ENCODE data around the gene COL6A2. TPM values are rescaled to one million over a fixed set of nuclear protein-coding genes. Genes with fewer than 3 reads are reported as not detected.

The COL6A2 gene
- total and polyA plus RNA-seq, 2 of the 13 experiments (the other 11 are each of a cell fraction or from before 2014, with no cell fraction given) = 0.07 to 0.41 TPM

DNA sequence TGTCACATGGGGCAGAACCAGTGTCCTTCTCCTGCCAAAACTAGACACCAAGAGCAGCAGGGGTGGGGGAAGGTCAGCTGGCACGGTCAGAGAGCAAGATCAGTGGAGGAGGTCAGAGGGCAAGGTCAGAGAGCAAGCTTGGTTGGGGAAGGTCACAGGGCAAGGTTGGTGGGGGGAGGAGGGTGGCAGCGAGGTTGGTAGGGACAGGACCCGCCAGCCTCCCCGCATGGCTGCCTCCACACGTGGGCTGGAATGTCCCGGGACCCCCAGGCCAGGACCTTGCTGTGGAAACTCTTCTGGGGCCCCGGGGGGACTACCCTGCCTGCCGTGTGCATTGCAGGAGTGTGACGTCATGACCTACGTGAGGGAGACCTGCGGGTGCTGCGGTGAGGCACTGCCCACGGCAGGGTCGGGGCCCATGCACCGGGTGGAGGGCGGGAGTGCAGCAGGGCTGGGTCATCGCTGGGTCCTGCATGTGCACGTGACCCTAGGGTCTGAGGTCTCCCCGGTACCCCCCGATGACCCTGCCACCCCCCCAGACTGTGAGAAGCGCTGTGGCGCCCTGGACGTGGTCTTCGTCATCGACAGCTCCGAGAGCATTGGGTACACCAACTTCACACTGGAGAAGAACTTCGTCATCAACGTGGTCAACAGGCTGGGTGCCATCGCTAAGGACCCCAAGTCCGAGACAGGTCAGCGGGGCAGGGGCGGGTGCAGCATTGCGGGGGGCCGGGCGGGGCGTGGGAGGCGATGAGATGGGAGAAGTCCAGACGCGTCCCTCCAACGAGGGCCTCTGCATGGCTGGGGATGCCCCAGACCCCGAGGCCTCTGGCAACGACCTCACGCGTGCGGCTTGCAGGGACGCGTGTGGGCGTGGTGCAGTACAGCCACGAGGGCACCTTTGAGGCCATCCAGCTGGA lies 27.3 kb downstream of the COL6A2 start (continued):
- peak; percentile 97 for TF ChIP-seq CREB1 (IDR thresholded peaks at IDR 0.05)
- TF ChIP-seq CREB1 (CRISPR knock-in tag; IDR thresholded peaks at IDR 0.05) = no peak
- TF ChIP-seq NR2C2 (CRISPR knock-in tag; IDR thresholded peaks at IDR 0.05; ENCODE audit: borderline replicate concordance) = peak; percentile 56
- TF ChIP-seq, protein P1, sequence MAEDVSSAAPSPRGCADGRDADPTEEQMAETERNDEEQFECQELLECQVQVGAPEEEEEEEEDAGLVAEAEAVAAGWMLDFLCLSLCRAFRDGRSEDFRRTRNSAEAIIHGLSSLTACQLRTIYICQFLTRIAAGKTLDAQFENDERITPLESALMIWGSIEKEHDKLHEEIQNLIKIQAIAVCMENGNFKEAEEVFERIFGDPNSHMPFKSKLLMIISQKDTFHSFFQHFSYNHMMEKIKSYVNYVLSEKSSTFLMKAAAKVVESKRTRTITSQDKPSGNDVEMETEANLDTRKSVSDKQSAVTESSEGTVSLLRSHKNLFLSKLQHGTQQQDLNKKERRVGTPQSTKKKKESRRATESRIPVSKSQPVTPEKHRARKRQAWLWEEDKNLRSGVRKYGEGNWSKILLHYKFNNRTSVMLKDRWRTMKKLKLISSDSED (CRISPR knock-in tag; IDR thresholded peaks at IDR 0.05) = no peak
- TF ChIP-seq NR2F2 (IDR thresholded peaks at IDR 0.05; ENCODE audit: borderline replicate concordance, low read depth) = no peak; the same call in 1 of the 2 replicates
- no peak for TF ChIP-seq ZSCAN20 (CRISPR knock-in tag; IDR thresholded peaks at IDR 0.05; ENCODE audit: borderline replicate concordance)
- TF ChIP-seq ZNF891 (CRISPR knock-in tag; IDR thresholded peaks at IDR 0.05) = no peak

DNA sequence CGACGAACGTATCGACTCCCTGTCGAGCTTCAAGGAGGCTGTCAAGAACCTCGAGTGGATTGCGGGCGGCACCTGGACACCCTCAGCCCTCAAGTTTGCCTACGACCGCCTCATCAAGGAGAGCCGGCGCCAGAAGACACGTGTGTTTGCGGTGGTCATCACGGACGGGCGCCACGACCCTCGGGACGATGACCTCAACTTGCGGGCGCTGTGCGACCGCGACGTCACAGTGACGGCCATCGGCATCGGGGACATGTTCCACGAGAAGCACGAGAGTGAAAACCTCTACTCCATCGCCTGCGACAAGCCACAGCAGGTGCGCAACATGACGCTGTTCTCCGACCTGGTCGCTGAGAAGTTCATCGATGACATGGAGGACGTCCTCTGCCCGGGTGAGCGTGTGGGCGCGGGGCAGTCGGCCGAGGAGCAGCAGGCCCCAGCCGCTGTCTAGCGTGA lies 28.0 kb downstream of the COL6A2 start:
- CTCF ChIA-PET (ENCODE audit: low intra/inter-chr PET ratio, low total read pairs) = no interaction called here
- no TSS peak for BruUV-seq (replicated peaks)
- POLR2A ChIA-PET = no interaction called here
- TF ChIP-seq, protein P2, sequence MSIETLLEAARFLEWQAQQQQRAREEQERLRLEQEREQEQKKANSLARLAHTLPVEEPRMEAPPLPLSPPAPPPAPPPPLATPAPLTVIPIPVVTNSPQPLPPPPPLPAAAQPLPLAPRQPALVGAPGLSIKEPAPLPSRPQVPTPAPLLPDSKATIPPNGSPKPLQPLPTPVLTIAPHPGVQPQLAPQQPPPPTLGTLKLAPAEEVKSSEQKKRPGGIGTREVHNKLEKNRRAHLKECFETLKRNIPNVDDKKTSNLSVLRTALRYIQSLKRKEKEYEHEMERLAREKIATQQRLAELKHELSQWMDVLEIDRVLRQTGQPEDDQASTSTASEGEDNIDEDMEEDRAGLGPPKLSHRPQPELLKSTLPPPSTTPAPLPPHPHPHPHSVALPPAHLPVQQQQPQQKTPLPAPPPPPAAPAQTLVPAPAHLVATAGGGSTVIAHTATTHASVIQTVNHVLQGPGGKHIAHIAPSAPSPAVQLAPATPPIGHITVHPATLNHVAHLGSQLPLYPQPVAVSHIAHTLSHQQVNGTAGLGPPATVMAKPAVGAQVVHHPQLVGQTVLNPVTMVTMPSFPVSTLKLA (IDR thresholded peaks at IDR 0.05) = no peak
- TF ChIP-seq NCOA1 (CRISPR knock-in tag; IDR thresholded peaks at IDR 0.05) = no peak
- TF ChIP-seq ZNF720 (CRISPR knock-in tag; IDR thresholded peaks at IDR 0.05) = no peak
- no peak for TF ChIP-seq FOXC1 (CRISPR knock-in tag; IDR thresholded peaks at IDR 0.05; ENCODE audit: borderline replicate concordance)
- no peak for TF ChIP-seq ZNF121 (CRISPR knock-in tag; IDR thresholded peaks at IDR 0.05)
- no peak for TF ChIP-seq ZNF775 (CRISPR knock-in tag; IDR thresholded peaks at IDR 0.05; ENCODE audit: borderline replicate concordance)
- TF ChIP-seq, protein P3, sequence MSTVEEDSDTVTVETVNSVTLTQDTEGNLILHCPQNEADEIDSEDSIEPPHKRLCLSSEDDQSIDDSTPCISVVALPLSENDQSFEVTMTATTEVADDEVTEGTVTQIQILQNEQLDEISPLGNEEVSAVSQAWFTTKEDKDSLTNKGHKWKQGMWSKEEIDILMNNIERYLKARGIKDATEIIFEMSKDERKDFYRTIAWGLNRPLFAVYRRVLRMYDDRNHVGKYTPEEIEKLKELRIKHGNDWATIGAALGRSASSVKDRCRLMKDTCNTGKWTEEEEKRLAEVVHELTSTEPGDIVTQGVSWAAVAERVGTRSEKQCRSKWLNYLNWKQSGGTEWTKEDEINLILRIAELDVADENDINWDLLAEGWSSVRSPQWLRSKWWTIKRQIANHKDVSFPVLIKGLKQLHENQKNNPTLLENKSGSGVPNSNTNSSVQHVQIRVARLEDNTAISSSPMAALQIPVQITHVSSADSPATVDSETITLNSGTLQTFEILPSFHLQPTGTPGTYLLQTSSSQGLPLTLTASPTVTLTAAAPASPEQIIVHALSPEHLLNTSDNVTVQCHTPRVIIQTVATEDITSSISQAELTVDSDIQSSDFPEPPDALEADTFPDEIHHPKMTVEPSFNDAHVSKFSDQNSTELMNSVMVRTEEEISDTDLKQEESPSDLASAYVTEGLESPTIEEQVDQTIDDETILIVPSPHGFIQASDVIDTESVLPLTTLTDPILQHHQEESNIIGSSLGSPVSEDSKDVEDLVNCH (CRISPR knock-in tag; IDR thresholded peaks at IDR 0.05) = no peak
- TF ChIP-seq ZMAT3 (CRISPR knock-in tag; conservative IDR thresholded peaks at IDR 0.05) = no peak
- no peak for TF ChIP-seq YEATS2 (CRISPR knock-in tag; IDR thresholded peaks at IDR 0.05; ENCODE audit: borderline replicate concordance)
- no peak for TF ChIP-seq MAFF (IDR thresholded peaks at IDR 0.05; ENCODE audit: low read depth, low read length)

More for the DNA sequence above, 28.0 kb downstream of the COL6A2 start:
- intact Hi-C loops (cut with micrococcal nuclease; ENCODE audit: unreplicated experiment) (no loop called here), in situ Hi-C loops (cut with HindIII; ENCODE audit: extremely low pct_ligation_motif_present, low pct_unique_long_range_greater_than_20kb) (no loop called here)
- FAIRE-seq = no peak
- DNase-seq (ENCODE audit: low spot score) = no peak
- no peak for ATAC-seq
- H3K79me2 ChIP-seq (ENCODE audit: insufficient read depth, low read length) = no peaks in the 10 kb centered on the region
- no peaks in the 10 kb centered on the region for H3K9me3 ChIP-seq (ENCODE audit: low read length)
- 78% methylated on average over 30 of the region's 47 CpGs for WGBS (ENCODE audit: low lambda C conversion rate)
- no peaks in the 10 kb centered on the region for H3K4me1 ChIP-seq (ENCODE audit: insufficient read depth, low read length)
- H3K4me3 ChIP-seq (replicated peaks in 1 of 3; ENCODE audit: insufficient read depth in 1 of 3, low read depth in 2 of 3, low read length in 3 of 3) = no peak overlapping the region
- peaks cover 1 to 6% of the 10 kb centered on the region in 2 experiments; a peak in 1 of 5 replicates for H3K27me3 ChIP-seq (ENCODE audit: control insufficient read depth in 1 of 2, insufficient read depth in 2 of 2, low read length in 2 of 2)
- H3K27ac ChIP-seq (ENCODE audit: extremely low read length, insufficient read depth, low read length) = no peak overlapping the region
- H3K4me2 ChIP-seq (ENCODE audit: low read depth, low read length) = no peak overlapping the region
- no peaks in the 10 kb centered on the region for H4K20me1 ChIP-seq (ENCODE audit: insufficient read depth, low read length)
- no peak overlapping the region for H3K9ac ChIP-seq (ENCODE audit: insufficient read depth, low read depth, low read length)
- no peak overlapping the region for H2AFZ ChIP-seq (ENCODE audit: low read length)
- H3K36me3 ChIP-seq (replicated peaks in 1 of 2; ENCODE audit: control insufficient read depth in 1 of 2, insufficient read depth in 2 of 2, low read length in 2 of 2) = no peaks in the 10 kb centered on the region
